AG09319 (cell line): Measurements from ENCODE around the gene MMS19.

ENCODE experiments used
- DNase-seq: peaks from one replicate; pipeline ENCODE4 v3.0.0-alpha.2; 2010; ENCODE audit warnings: low read depth; ENCODE audit errors: extremely low read depth
- CTCF ChIP-seq: IDR thresholded peaks from 2 replicates; pipeline ENCODE4 v1.5.1; 2011; ENCODE audit warnings: low read depth, mild to moderate bottlenecking, inconsistent platforms, low read length, moderate library complexity

Gene MMS19

GRCh38 chr10:97525086-97525485, 26.9 kb upstream of the MMS19 start:
- no peak for TF ChIP-seq CTCF
- DNase-seq = no peak

GRCh38 chr10:97522937-97523336, 24.7 kb upstream of the MMS19 start:
- TF ChIP-seq CTCF = no peak
- no peak for DNase-seq

GRCh38 chr10:97522071-97522470, 23.8 kb upstream of the MMS19 start:
- TF ChIP-seq CTCF = no peak
- no peak for DNase-seq

DNA sequence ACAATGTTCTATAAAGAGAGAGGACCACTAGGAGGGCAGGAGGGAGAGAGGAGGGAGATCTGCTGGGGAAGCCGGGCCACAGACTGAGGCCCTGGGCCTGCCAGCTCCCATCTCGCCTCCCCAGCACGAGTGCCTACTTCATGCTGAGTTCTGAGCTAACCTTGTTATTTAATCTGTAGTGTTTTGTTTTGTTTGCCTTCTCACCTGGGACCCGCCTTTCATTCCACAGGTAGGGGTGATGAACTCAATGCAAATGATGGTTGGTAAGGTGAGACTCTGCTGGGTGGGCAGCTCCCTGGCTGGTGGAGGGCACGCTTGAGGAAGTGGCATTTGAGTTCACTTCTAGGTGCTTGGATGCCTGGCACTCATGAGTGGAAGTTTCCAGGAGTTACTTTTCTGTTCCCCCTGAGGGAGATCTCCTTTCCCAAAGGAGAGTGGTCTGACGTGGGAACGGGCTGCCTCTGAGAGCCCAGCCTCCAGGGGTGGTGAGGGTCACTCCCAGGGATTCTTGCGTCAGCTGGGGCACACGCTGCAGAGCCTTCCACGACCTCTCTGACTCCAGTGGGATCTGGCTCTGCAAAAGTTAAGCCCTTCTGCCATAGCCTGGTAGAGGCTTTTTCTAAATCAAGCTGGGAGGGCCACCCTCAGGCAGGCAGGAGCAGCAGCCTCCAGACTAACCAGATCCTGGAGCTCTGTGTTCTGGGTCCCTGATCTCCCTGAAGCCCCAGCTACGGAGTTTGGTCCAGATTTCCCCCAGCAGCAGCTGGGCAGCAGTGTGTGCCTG, 22.9 kb upstream of the MMS19 start:
- no peak for TF ChIP-seq CTCF

GRCh38 chr10:97520520-97520919, 22.3 kb upstream of the MMS19 start:
- DNase-seq = no peak

More for the DNA sequence above, 22.9 kb upstream of the MMS19 start:
- DNase-seq = no peak

GRCh38 chr10:97519342-97519741, 21.1 kb upstream of the MMS19 start:
- DNase-seq = no peak

More at GRCh38 chr10:97520520-97520919, 22.3 kb upstream of the MMS19 start:
- no peak for TF ChIP-seq CTCF

More at GRCh38 chr10:97519342-97519741, 21.1 kb upstream of the MMS19 start:
- no peak for TF ChIP-seq CTCF
